ENCODE data around the gene MYBPC2.

Gene MYBPC2

GRCh38 chr19:50486823-50487515 lies 54.3 kb downstream of the MYBPC2 start:
- H4K91ac ChIP-seq (ENCODE audit: low read depth, low read length), result no peak overlapping the region
- no peak overlapping the region for H2BK120ac ChIP-seq (ENCODE audit: insufficient read depth, low read length, poor library complexity)
- H3K18ac ChIP-seq (ENCODE audit: low read length), result no peak overlapping the region
- H3K4me2 ChIP-seq (ENCODE audit: low read length), result no peak overlapping the region
- no peak overlapping the region for H2AK5ac ChIP-seq (ENCODE audit: low read length)
- H3K36me3 ChIP-seq (ENCODE audit: control insufficient read depth in 1 of 2, insufficient read depth in 2 of 2, low read length in 2 of 2), result peaks cover 19 to 30% of the 10 kb centered on the region in 2 experiments
- H2AFZ ChIP-seq (ENCODE audit: insufficient read depth, low read length, poor library complexity), result no peak overlapping the region
- H3K27ac ChIP-seq (ENCODE audit: low read depth, low read length), result no peak overlapping the region
- H3K79me1 ChIP-seq (ENCODE audit: low read length), result peaks cover 3% of the 10 kb centered on the region
- no peak overlapping the region for H4K12ac ChIP-seq (ENCODE audit: low read depth, low read length)
- no peak overlapping the region for H3K4me3 ChIP-seq (ENCODE audit: low read depth, low read length)
- peaks cover 4% of the 10 kb centered on the region for H3K9me3 ChIP-seq (ENCODE audit: insufficient read depth, low read depth, low read length)
- no peak overlapping the region for H3K14ac ChIP-seq (ENCODE audit: low read length)
- DNase-seq, result peak in 1 of 2 donors; percentile 26
- no peak overlapping the region for H3K4ac ChIP-seq (ENCODE audit: low read depth, low read length)
- no peak overlapping the region for H2BK12ac ChIP-seq (ENCODE audit: low read length)
- peaks cover 2% of the 10 kb centered on the region for H3K27me3 ChIP-seq (ENCODE audit: insufficient read depth, low read length)
- H3K23ac ChIP-seq (ENCODE audit: low read length), result no peak overlapping the region
- no peak overlapping the region for H3K9ac ChIP-seq (ENCODE audit: low read length)
- WGBS (ENCODE audit: extremely low coverage, insufficient coverage, insufficient read length), result no CpG with 5 or more reads among the region's 18 CpGs
- no peak overlapping the region for H2BK5ac ChIP-seq (ENCODE audit: low read depth, low read length, poor library complexity)
- no peaks in the 10 kb centered on the region for H3K79me2 ChIP-seq (ENCODE audit: control insufficient read depth, insufficient read depth, low read length, poor library complexity)
- no peak overlapping the region for H4K8ac ChIP-seq (ENCODE audit: low read depth, low read length)
- H3K4me1 ChIP-seq (ENCODE audit: control insufficient read depth in 1 of 2, insufficient read depth in 2 of 2, low read length in 2 of 2), result peaks cover 4 to 10% of the 10 kb centered on the region in 2 experiments

- Histone ChIP-seq H3K18ac (ENCODE audit: low read length) (no peak overlapping the region), H3K79me1 (ENCODE audit: low read length) (peaks cover 3% of the 10 kb centered on the region), H3K9ac (ENCODE audit: low read length) (no peak overlapping the region), H3K79me2 (ENCODE audit: control insufficient read depth, insufficient read depth, low read length, poor library complexity) (no peaks in the 10 kb centered on the region), H3K4ac (ENCODE audit: low read depth, low read length) (no peak overlapping the region), H2AK5ac (ENCODE audit: low read length) (no peak overlapping the region), H3K23ac (ENCODE audit: low read length) (no peak overlapping the region), H3K14ac (ENCODE audit: low read length) (no peak overlapping the region), H3K4me1 (ENCODE audit: control insufficient read depth in 1 of 2, insufficient read depth in 2 of 2, low read length in 2 of 2) (peaks cover 4 to 12% of the 10 kb centered on the region in 2 experiments), H2AFZ (ENCODE audit: insufficient read depth, low read length, poor library complexity) (no peak overlapping the region), H3K4me2 (ENCODE audit: low read length) (no peak overlapping the region), H4K91ac (ENCODE audit: low read depth, low read length) (no peak overlapping the region), H2BK120ac (ENCODE audit: insufficient read depth, low read length, poor library complexity) (no peak overlapping the region), H3K4me3 (ENCODE audit: low read depth, low read length) (no peak overlapping the region), H3K27me3 (ENCODE audit: insufficient read depth, low read length) (peaks cover 2% of the 10 kb centered on the region), H2BK5ac (ENCODE audit: low read depth, low read length, poor library complexity) (no peak overlapping the region), H2BK12ac (ENCODE audit: low read length) (no peak overlapping the region), H3K9me3 (ENCODE audit: insufficient read depth, low read depth, low read length) (peaks cover 4% of the 10 kb centered on the region), H4K12ac (ENCODE audit: low read depth, low read length) (no peak overlapping the region), H3K27ac (ENCODE audit: low read depth, low read length) (no peak overlapping the region), H3K36me3 (ENCODE audit: control insufficient read depth in 1 of 2, insufficient read depth in 2 of 2, low read length in 2 of 2) (peaks cover 8 to 17% of the 10 kb centered on the region in 2 experiments), H4K8ac (ENCODE audit: low read depth, low read length) (no peak overlapping the region)
- 100% methylated on average over 2 of the region's 13 CpGs for WGBS (ENCODE audit: extremely low coverage, insufficient coverage, insufficient read length)
- no peak for DNase-seq
Observed at GRCh38 chr19:50488389-50489194, 55.9 kb downstream of the MYBPC2 start.

- Histone ChIP-seq H3K4me1 (ENCODE audit: control insufficient read depth in 1 of 2, insufficient read depth in 2 of 2, low read length in 2 of 2) (peaks cover 4 to 12% of the 10 kb centered on the region in 2 experiments), H3K79me1 (ENCODE audit: low read length) (peaks cover 3% of the 10 kb centered on the region), H3K27ac (ENCODE audit: low read depth, low read length) (no peak overlapping the region), H3K23ac (ENCODE audit: low read length) (no peak overlapping the region), H4K91ac (ENCODE audit: low read depth, low read length) (peak overlapping the region; percentile 21), H3K4me3 (ENCODE audit: low read depth, low read length) (no peak overlapping the region), H3K9me3 (ENCODE audit: insufficient read depth, low read depth, low read length) (peaks cover 4% of the 10 kb centered on the region), H2BK5ac (ENCODE audit: low read depth, low read length, poor library complexity) (no peak overlapping the region), H2AK5ac (ENCODE audit: low read length) (no peak overlapping the region), H2AFZ (ENCODE audit: insufficient read depth, low read length, poor library complexity) (no peak overlapping the region), H3K4ac (ENCODE audit: low read depth, low read length) (no peak overlapping the region), H4K12ac (ENCODE audit: low read depth, low read length) (no peak overlapping the region), H3K36me3 (ENCODE audit: control insufficient read depth in 1 of 2, insufficient read depth in 2 of 2, low read length in 2 of 2) (peaks cover 8 to 16% of the 10 kb centered on the region in 2 experiments), H3K79me2 (ENCODE audit: control insufficient read depth, insufficient read depth, low read length, poor library complexity) (no peaks in the 10 kb centered on the region), H2BK120ac (ENCODE audit: insufficient read depth, low read length, poor library complexity) (no peak overlapping the region), H3K27me3 (ENCODE audit: insufficient read depth, low read length) (peaks cover 2% of the 10 kb centered on the region), H2BK12ac (ENCODE audit: low read length) (no peak overlapping the region), H3K4me2 (ENCODE audit: low read length) (peak overlapping the region; percentile 29), H3K14ac (ENCODE audit: low read length) (no peak overlapping the region), H3K18ac (ENCODE audit: low read length) (no peak overlapping the region), H4K8ac (ENCODE audit: low read depth, low read length) (no peak overlapping the region), H3K9ac (ENCODE audit: low read length) (no peak overlapping the region)
- no peak for DNase-seq
- WGBS (ENCODE audit: extremely low coverage, insufficient coverage, insufficient read length), result no CpG with 5 or more reads among the region's 24 CpGs
Observed at GRCh38 chr19:50489461-50490011, 56.8 kb downstream of the MYBPC2 start.

GRCh38 chr19:50490411-50490811 lies 57.7 kb downstream of the MYBPC2 start:
- H2BK5ac ChIP-seq (ENCODE audit: low read depth, low read length, poor library complexity), result no peak overlapping the region
- H2BK12ac ChIP-seq (ENCODE audit: low read length), result peak overlapping the region; percentile 2

More at GRCh38 chr19:50490411-50490811, 57.7 kb downstream of the MYBPC2 start:
- Histone ChIP-seq H3K14ac (ENCODE audit: low read length) (no peak overlapping the region), H2BK120ac (ENCODE audit: insufficient read depth, low read length, poor library complexity) (no peak overlapping the region), H3K4me3 (ENCODE audit: low read depth, low read length) (no peak overlapping the region), H2AFZ (ENCODE audit: insufficient read depth, low read length, poor library complexity) (no peak overlapping the region), H2AK5ac (ENCODE audit: low read length) (no peak overlapping the region), H3K23ac (ENCODE audit: low read length) (peak overlapping the region; percentile 30), H3K9ac (ENCODE audit: low read length) (no peak overlapping the region), H3K27me3 (ENCODE audit: insufficient read depth, low read length) (peaks cover 2% of the 10 kb centered on the region), H3K79me1 (ENCODE audit: low read length) (peaks cover 3% of the 10 kb centered on the region), H3K4me2 (ENCODE audit: low read length) (peak overlapping the region; percentile 8), H3K4ac (ENCODE audit: low read depth, low read length) (no peak overlapping the region), H3K4me1 (ENCODE audit: control insufficient read depth in 1 of 2, insufficient read depth in 2 of 2, low read length in 2 of 2) (peaks cover 4 to 12% of the 10 kb centered on the region in 2 experiments), H3K79me2 (ENCODE audit: control insufficient read depth, insufficient read depth, low read length, poor library complexity) (no peaks in the 10 kb centered on the region), H3K27ac (ENCODE audit: low read depth, low read length) (no peak overlapping the region), H4K8ac (ENCODE audit: low read depth, low read length) (no peak overlapping the region), H4K12ac (ENCODE audit: low read depth, low read length) (no peak overlapping the region), H3K18ac (ENCODE audit: low read length) (no peak overlapping the region), H3K9me3 (ENCODE audit: insufficient read depth, low read depth, low read length) (peaks cover 4% of the 10 kb centered on the region), H4K91ac (ENCODE audit: low read depth, low read length) (no peak overlapping the region), H3K36me3 (ENCODE audit: control insufficient read depth in 1 of 2, insufficient read depth in 2 of 2, low read length in 2 of 2) (peaks cover 8 to 16% of the 10 kb centered on the region in 2 experiments)
- no CpG with 5 or more reads among the region's 18 CpGs for WGBS (ENCODE audit: extremely low coverage, insufficient coverage, insufficient read length)
- no peak for DNase-seq

All from trophoblast cell (in vitro differentiated cells and primary cell).